HUES6 (cell line): ENCODE data around the gene PJA1.

Experiments used
- H3K27ac ChIP-seq: 2 replicates; pipeline ENCODE4 v1.7.0; 2013; ENCODE audit warnings: low read depth, mild to moderate bottlenecking, low read length, inconsistent platforms
- H3K27me3 ChIP-seq: 2 replicates; pipeline ENCODE4 v1.6.1; 2013; ENCODE audit warnings: low read length; ENCODE audit not compliant: control insufficient read depth, insufficient read depth
- H3K36me3 ChIP-seq: 2 replicates; pipeline ENCODE4 v1.6.1; 2013; ENCODE audit warnings: low read length; ENCODE audit not compliant: control insufficient read depth, insufficient read depth
- H3K4me1 ChIP-seq: 2 replicates; pipeline ENCODE4 v1.6.1; 2013; ENCODE audit warnings: low read length; ENCODE audit not compliant: control insufficient read depth, insufficient read depth
- H3K4me3 ChIP-seq: 2 replicates; pipeline ENCODE4 v1.5.1; 2013; ENCODE audit warnings: low read depth, low read length
- H3K9ac ChIP-seq: one replicate; pipeline ENCODE4 v1.6.1; 2013; ENCODE audit warnings: mild to moderate bottlenecking, low read length
- H3K9me3 ChIP-seq: 2 replicates; pipeline ENCODE4 v1.6.1; 2013; ENCODE audit warnings: low read depth, low read length; ENCODE audit not compliant: control insufficient read depth, insufficient read depth

The PJA1 gene

DNA sequence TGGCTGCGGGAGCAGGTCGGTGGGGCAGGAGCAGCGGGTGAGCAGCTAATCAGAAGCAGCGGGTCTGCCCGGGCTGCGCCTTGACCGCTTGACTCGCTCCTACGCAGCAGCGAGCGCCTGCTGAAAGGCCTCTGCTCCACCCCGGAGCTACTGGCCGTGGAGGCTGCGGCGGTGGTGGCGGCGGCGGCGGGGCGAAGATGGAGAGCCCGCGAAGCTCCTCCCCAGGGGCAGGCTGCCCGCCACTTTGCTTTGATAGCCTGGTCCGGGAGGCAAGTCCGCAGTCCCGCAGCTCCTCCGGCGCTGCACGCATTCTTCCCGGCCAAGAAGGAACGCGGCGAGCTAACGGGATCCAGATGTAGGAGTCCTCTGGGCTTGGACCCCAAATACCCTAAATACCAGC is 36.7 kb downstream of the PJA1 start:
- H3K4me3 ChIP-seq: peak overlapping the region; percentile 36

DNA sequence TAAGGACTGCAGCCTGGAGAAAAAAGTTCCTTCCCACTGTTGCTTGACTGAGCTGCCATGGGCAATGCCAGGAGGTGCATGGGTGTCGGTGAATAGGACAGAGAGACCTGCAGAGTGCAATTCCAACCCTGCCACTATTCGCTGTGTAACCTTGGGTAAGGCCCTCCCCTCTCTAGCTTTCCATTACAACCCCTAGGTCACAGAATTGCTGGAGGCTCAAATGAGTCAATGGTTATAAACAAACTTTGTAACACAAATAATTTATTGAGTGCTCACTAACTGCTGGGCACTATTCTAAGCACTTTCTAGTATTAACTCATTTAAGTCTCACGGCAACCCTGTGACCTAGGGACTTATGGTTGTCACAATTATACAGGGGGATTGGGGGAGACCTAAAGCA is 37.8 kb downstream of the PJA1 start:
- peaks cover 39% of the 10 kb centered on the region for H3K4me1 ChIP-seq
- H3K27ac ChIP-seq: no peak overlapping the region
- H3K9me3 ChIP-seq: no peaks in the 10 kb centered on the region
- H3K9ac ChIP-seq: no peak overlapping the region
- H3K36me3 ChIP-seq: no peaks in the 10 kb centered on the region
- H3K27me3 ChIP-seq: peaks cover 48% of the 10 kb centered on the region
- H3K4me3 ChIP-seq: no peak overlapping the region

More for the DNA sequence above, 36.7 kb downstream of the PJA1 start:
- Histone ChIP-seq H3K36me3 (no peaks in the 10 kb centered on the region), H3K27ac (no peak overlapping the region), H3K9me3 (no peaks in the 10 kb centered on the region), H3K27me3 (peaks cover 52% of the 10 kb centered on the region), H3K4me1 (peaks cover 50% of the 10 kb centered on the region), H3K9ac (peak overlapping the region; percentile 40)

DNA sequence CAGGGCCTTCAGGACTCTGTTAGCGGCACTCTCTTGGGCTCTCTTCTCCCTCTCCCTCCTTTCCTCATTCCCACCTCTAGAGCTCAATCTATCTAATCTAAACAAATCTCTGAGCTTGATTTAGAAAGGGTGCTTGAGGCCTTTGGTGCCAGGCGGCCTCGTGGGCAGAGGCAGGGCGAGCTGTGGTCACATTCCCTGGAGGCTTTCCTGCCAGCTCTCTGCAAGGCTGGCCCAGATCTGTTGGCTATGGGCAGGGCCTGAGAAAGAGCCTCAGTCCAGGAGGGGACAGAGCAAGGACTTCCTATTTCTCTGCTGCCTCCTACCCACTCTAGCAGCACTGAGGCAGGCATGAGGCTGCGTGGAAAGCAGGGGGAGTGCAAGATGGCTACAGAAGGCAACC is 38.6 kb downstream of the PJA1 start:
- no peak overlapping the region for H3K27ac ChIP-seq
- H3K27me3 ChIP-seq: peaks cover 48% of the 10 kb centered on the region
- no peak overlapping the region for H3K9ac ChIP-seq
- no peaks in the 10 kb centered on the region for H3K36me3 ChIP-seq
- peaks cover 33% of the 10 kb centered on the region for H3K4me1 ChIP-seq
- H3K9me3 ChIP-seq: no peaks in the 10 kb centered on the region
- H3K4me3 ChIP-seq: no peak overlapping the region

DNA sequence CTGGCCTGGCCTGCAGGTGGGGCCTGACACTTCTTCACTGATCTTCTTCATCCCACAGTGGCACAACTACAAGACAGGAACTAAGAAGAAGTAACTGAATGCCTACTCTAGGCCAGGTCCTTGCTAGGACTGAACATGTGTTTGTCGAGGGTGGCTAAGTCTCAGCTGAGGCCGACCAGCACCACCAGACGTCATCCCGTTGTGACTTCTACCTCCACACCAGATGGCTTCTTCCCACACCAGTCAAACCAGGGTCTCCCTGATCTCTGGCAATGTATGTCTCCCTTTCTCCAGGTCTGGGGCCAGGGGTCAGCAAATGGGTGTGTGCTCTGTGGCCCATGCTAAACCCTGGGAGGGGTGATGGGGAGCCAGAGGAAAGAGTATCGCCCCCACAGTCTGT is 40.2 kb downstream of the PJA1 start:
- Histone ChIP-seq H3K27ac (no peak overlapping the region), H3K36me3 (no peaks in the 10 kb centered on the region), H3K4me1 (peaks cover 27% of the 10 kb centered on the region), H3K9ac (no peak overlapping the region), H3K4me3 (no peak overlapping the region), H3K9me3 (no peaks in the 10 kb centered on the region), H3K27me3 (peaks cover 37% of the 10 kb centered on the region)

DNA sequence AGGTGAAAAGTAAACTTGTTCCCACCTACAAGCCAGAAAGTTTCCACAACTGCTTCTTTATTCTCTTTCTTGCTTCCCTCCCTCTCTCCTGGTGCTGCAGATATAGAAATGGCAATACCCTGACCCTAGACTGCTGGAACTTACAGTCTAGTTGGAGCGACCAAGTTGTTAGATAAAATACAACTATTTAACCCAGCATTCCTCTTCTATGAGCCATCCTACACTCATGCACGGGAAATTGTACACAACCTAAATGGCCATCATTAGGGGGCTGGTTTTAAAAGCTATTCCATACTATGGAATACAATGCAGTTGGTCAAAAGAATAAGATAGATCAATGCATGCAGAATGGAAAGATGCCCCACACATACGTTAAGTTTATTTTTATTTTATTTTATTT is 41.1 kb downstream of the PJA1 start:
- Histone ChIP-seq H3K36me3 (no peaks in the 10 kb centered on the region), H3K27me3 (peaks cover 27% of the 10 kb centered on the region), H3K27ac (no peak overlapping the region), H3K4me1 (peaks cover 26% of the 10 kb centered on the region), H3K9ac (no peak overlapping the region), H3K4me3 (no peak overlapping the region), H3K9me3 (no peaks in the 10 kb centered on the region)

DNA sequence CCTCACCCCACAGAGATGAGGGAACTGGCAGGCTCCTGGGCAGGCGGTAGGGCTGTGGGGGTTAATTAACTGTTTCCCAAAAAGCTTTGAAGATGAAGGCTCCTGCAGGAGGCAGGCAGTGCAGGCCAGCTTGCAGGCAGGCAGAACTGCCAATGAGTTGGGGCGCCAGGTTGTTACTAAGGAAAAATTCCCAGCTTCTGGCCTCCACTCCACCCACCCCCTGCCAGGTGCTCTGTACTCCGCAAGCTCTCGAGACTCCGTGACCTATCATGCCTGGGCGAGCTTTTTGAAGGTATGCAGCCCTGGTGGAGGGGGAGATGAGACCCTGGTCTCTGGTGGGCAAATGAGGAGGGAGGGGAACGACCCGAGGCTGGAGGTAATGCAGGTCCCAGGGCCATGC is 41.8 kb downstream of the PJA1 start:
- H3K27ac ChIP-seq: no peak overlapping the region
- no peak overlapping the region for H3K9ac ChIP-seq
- peaks cover 21% of the 10 kb centered on the region for H3K4me1 ChIP-seq
- H3K9me3 ChIP-seq: no peaks in the 10 kb centered on the region
- peaks cover 22% of the 10 kb centered on the region for H3K27me3 ChIP-seq
- H3K36me3 ChIP-seq: no peaks in the 10 kb centered on the region
- H3K4me3 ChIP-seq: no peak overlapping the region

DNA sequence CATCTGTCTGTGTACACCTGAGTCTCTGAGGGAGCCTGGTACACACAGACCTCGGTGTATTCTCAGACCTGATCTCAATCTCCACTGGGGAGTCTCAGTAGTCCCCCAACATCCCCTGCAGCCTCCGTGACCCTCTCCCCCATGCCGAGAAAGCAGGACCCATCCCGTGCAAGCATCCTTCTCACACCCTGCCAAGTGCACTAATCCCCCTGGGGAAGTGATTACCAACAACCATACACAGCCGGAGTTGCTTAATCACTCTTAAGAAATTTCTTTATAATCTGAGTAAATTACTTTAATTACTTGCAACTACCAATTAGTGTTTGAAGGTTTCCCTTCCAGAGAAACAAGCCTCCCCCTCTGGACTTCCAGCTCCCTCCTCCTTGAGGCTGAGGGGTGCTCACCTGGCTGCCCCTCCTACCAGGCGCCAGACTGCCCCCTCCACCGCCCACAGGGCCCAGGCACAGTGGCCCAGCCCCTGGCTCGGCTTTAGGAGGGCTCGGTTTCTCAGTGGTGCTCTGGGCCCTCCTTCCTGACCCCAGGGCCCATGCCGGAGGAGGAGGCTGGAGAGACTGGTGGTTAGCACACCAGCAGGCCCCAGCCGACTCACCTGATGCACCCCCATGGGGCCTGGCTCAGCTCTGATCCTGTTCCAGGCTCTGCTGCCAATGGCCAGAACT is 43.8 kb downstream of the PJA1 start:
- no peak overlapping the region for H3K27ac ChIP-seq
- no peaks in the 10 kb centered on the region for H3K9me3 ChIP-seq
- peaks cover 10% of the 10 kb centered on the region; the same call in 1 of the 2 replicates for H3K4me1 ChIP-seq
- 0 out of 2 replicates have a peak, but pooled peaks cover 3% of the 10 kb centered on the region for H3K27me3 ChIP-seq
- H3K4me3 ChIP-seq: no peak overlapping the region
- H3K36me3 ChIP-seq: no peaks in the 10 kb centered on the region
- no peak overlapping the region for H3K9ac ChIP-seq

DNA sequence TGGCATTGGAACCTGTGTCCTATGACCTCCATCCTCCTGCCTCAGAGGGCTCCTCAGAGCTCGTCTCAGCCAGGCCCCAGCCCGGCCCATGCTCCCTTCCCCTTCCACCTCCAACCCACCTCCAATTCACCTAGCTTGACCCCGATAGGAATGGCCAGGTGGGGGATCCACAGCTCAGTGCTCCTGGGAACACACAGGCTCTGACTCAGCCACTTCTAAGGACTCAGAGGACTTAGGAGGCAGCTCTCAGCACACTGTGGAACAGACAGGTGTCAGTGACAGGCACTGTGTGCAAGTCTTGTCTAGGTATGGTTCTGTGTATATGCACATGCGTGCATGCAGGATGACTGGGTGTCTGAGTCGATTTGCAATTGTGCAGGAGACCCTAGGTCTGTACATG is 44.8 kb downstream of the PJA1 start:
- no peaks in the 10 kb centered on the region for H3K27me3 ChIP-seq
- no peak overlapping the region for H3K27ac ChIP-seq
- no peaks in the 10 kb centered on the region for H3K36me3 ChIP-seq
- H3K9ac ChIP-seq: no peak overlapping the region
- no peak overlapping the region for H3K4me3 ChIP-seq
- peaks cover 12% of the 10 kb centered on the region; the same call in 1 of the 2 replicates for H3K4me1 ChIP-seq
- no peaks in the 10 kb centered on the region for H3K9me3 ChIP-seq

DNA sequence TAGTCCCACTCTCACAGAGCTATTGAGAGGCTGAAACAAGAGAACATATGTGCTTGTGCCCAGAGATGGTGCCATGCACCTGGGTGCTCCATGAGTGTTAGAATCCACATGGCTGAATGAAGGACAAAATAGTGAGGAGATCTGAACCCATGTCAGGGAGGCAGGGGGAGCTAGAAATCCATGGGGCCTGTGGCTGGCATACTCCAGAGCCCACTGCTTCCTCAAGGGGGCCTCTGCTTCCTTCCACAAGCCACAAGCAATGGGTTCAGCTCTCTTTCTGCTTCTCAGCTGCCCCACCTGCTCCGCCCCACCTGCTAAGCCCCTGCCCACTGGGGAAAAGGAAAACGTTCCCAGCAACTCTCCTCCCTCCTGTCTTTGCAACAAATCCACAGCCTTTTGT is 46.1 kb downstream of the PJA1 start:
- no peaks in the 10 kb centered on the region for H3K27me3 ChIP-seq
- peaks cover 12% of the 10 kb centered on the region; the same call in 1 of the 2 replicates for H3K4me1 ChIP-seq
- no peak overlapping the region for H3K27ac ChIP-seq
- no peaks in the 10 kb centered on the region for H3K9me3 ChIP-seq
- no peak overlapping the region for H3K9ac ChIP-seq
- H3K4me3 ChIP-seq: no peak overlapping the region
- no peaks in the 10 kb centered on the region for H3K36me3 ChIP-seq

DNA sequence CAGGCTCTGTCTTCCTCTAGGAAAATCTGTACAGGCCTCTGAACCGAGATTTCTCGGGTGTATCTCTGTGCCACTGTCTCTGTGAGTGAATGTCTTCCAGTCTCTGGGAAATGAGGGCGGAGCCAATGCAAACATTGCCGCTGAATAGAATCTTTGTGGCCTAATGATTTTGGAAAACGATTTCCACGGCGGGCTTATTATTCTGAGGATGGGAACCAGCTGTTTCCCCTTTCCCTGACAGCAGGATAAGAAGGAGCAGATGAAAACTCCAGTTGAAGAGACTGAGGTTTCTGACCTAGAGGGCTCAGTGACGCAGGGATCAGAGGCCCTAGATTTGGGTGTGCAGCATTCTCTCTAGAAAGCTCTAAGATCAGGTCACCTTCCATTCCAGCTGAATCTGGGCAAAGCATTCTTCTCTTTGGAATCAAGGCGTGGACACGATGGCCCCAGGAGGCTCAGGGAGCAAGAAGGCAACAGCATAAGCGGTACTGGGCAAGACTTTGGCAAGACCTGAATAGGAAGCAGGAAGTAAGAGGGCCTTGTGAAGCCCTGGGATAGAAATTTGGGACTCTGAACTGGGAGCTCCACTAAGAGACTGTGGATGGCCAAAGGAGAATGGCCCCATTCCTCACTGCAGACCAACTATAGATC is 47.3 kb downstream of the PJA1 start:
- Histone ChIP-seq H3K4me3 (no peak overlapping the region), H3K9ac (no peak overlapping the region), H3K27ac (no peak overlapping the region)

DNA sequence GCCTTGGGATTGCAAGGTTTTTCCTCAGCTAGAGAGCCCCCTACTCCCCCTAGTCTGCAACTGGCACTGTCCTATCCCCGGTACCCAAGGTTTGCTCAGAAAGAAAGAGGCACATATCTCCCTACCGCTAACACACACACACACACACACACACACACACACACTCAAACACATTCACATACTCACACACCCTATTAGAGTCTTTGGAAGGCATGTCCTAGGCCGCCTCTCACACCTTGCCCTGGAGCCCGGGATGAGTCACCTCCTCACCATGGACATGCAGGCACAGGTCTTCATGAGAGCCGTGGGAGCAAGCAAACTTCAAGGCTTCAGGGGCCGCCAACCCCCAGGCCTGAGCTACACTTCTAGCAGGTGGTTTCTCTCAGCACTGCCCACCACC is 49.2 kb downstream of the PJA1 start:
- Histone ChIP-seq H3K27me3 (no peaks in the 10 kb centered on the region), H3K4me3 (no peak overlapping the region), H3K9me3 (no peaks in the 10 kb centered on the region; the same call in 1 of the 2 replicates), H3K27ac (no peak overlapping the region), H3K36me3 (no peaks in the 10 kb centered on the region), H3K4me1 (peaks cover 15% of the 10 kb centered on the region; the same call in 1 of the 2 replicates), H3K9ac (no peak overlapping the region)

More for the DNA sequence above, 47.3 kb downstream of the PJA1 start:
- no peaks in the 10 kb centered on the region for H3K9me3 ChIP-seq
- no peaks in the 10 kb centered on the region for H3K36me3 ChIP-seq
- peaks cover 12% of the 10 kb centered on the region; the same call in 1 of the 2 replicates for H3K4me1 ChIP-seq
- no peaks in the 10 kb centered on the region for H3K27me3 ChIP-seq
